ENCODE measurements around the gene PHF5A. TPM values are rescaled to one million over a fixed set of nuclear protein-coding genes. Genes with fewer than 3 reads are reported as not detected.

Gene PHF5A
- total and polyA plus RNA-seq, 3 donors from 2014 or later = 33.7 to 42.8 (median 35.1) TPM

DNA sequence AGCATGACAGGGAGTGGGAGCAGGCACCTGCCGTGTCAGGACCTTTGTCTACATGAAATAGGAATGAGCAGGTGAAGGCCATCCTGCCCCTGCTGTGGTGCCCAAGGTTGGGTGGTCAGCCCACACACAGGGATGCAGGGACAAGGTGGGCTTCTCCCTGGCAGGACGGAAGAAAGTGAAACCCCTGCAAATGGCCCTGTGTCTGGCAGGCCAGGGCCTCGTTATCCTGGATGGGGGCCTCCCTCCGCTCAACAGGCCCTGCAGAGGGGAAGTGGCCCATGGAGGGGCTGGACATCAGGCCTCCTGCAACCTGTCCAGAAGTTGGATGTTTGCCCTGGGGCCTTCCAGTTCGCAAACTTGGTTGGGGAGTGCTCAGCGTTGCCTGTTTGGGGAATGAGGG, 36.8 kb downstream of the PHF5A start:
- Histone ChIP-seq H3K27me3 (no peaks in the 10 kb centered on the region), H3K36me3 (ENCODE audit: low read depth, missing control alignments) (no peaks in the 10 kb centered on the region), H3K27ac (no peak overlapping the region), H3K4me3 (no peak overlapping the region), H3K4me1 (no peaks in the 10 kb centered on the region), H3K9me3 (no peaks in the 10 kb centered on the region)
- TF ChIP-seq, protein P1, sequence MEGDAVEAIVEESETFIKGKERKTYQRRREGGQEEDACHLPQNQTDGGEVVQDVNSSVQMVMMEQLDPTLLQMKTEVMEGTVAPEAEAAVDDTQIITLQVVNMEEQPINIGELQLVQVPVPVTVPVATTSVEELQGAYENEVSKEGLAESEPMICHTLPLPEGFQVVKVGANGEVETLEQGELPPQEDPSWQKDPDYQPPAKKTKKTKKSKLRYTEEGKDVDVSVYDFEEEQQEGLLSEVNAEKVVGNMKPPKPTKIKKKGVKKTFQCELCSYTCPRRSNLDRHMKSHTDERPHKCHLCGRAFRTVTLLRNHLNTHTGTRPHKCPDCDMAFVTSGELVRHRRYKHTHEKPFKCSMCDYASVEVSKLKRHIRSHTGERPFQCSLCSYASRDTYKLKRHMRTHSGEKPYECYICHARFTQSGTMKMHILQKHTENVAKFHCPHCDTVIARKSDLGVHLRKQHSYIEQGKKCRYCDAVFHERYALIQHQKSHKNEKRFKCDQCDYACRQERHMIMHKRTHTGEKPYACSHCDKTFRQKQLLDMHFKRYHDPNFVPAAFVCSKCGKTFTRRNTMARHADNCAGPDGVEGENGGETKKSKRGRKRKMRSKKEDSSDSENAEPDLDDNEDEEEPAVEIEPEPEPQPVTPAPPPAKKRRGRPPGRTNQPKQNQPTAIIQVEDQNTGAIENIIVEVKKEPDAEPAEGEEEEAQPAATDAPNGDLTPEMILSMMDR (IDR thresholded peaks at IDR 0.05) = no peak
- TF ChIP-seq POLR2A (IDR thresholded peaks at IDR 0.05) = no peak
- no peak for DNase-seq
- intact Hi-C loops (cut with DNase I; ENCODE audit: low total_unique reads) = no loop called here
- 85% methylated on average over 6 of the region's 6 CpGs for WGBS, 2 donors

DNA sequence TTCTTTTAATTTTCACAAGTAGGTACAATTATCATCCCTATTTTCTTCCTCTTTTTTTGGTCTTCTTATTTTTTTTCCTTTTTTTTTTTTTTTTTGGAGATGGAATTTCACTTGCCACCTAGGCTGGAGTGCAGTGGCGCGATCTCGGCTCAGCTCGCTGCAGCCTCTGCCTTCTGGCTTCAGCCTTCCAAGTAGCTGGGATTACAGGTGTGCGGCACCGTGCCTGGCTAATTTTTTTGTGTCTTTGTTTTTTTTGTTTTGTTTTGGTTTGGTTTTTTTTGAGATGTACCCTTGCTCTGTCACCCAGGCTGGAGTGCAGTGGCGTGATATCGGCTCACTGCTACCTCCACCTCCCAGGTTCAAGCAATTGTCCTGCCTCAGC, 38.5 kb downstream of the PHF5A start:
- Histone ChIP-seq H3K27ac (no peak overlapping the region), H3K9me3 (no peaks in the 10 kb centered on the region), H3K27me3 (no peaks in the 10 kb centered on the region), H3K4me1 (no peaks in the 10 kb centered on the region), H3K36me3 (ENCODE audit: low read depth, missing control alignments) (no peaks in the 10 kb centered on the region), H3K4me3 (no peak overlapping the region)
- intact Hi-C loops (cut with DNase I; ENCODE audit: low total_unique reads) = no loop called here
- TF ChIP-seq, protein P1 (IDR thresholded peaks at IDR 0.05) = no peak
- TF ChIP-seq POLR2A (IDR thresholded peaks at IDR 0.05) = no peak
- WGBS, 2 donors = 97 to 99% methylated on average over 8 of the region's 8 CpGs
- no peak for DNase-seq

DNA sequence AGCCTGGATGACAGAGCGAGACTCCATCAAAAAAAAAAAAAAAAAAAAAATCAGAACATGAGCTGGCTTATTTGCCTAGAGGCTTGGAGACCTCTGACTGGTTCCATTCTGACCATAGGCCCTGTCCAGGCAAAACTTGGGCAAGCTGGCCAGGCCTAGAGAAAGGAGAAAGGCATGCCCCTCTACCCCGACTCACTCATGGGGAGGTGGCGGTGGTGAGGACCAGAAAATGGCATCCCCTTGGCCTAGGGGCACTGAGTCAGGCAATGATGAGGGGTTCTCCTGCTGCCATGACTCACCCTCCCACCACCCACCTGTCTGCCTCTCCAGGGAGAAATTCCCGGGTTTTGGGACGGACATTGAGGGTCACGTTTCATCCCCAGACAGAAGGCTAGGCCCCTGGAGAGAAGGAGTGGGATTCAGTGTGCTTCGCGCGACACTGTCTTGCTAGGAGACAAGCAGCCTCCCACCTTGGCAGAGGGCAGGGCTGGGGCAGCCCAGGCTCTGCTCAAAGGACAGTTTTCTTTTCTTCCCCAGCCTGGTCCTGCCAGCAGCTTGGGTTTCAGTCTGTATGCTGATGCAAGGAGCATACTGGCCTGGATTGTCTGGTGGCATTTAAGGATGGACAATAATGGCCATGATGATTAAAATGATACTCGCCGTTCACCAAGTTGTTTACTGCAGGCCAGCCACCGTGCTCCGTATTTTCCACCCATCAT, 39.1 kb downstream of the PHF5A start:
- no peak overlapping the region for H3K4me3 ChIP-seq
- intact Hi-C loops (cut with DNase I; ENCODE audit: low total_unique reads) = no loop called here
- no peak overlapping the region for H3K27ac ChIP-seq
- no peaks in the 10 kb centered on the region for H3K9me3 ChIP-seq
- H3K36me3 ChIP-seq (ENCODE audit: low read depth, missing control alignments) = no peaks in the 10 kb centered on the region
- TF ChIP-seq, protein P1 (IDR thresholded peaks at IDR 0.05) = no peak
- TF ChIP-seq POLR2A (IDR thresholded peaks at IDR 0.05) = no peak
- 84 to 93% methylated on average over 13 of the region's 13 CpGs for WGBS, 2 donors
- H3K27me3 ChIP-seq = no peaks in the 10 kb centered on the region
- no peaks in the 10 kb centered on the region for H3K4me1 ChIP-seq
- no peak for DNase-seq

DNA sequence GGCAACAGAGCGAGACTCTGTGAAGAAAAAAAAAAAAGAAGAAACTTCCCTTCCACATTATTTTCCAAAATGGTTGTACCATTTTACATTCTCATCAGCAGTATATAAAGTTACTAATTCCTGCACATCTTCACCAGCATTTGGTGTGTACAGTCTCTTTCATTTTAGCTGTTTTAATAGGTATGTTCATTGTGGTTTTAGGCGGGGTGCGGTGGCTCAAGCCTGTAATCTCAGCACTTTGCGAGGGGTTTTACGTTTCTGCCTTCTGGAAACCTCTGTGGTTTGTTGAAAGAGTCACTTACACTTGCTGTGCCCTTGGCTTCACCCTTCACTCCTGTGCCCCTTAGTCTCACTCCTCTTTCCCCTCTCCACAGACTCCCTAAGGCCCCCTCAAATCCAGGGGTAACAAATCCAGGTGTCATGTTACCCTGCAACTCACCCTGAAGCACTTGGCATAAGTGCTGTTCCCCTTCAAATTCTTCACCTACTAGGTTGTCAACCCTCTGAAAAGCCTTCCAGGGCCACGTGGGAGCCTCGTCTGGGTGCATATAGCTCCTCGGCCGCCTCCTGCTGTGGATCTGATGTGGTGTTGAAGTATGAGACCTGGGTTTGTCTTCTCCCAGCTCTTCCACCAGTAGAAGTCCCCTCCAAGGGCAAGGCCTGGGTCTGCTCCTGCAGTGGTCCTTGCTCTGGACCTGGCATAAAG, 42.7 kb downstream of the PHF5A start:
- DNase-seq = no peak
- TF ChIP-seq, protein P1 (IDR thresholded peaks at IDR 0.05) = no peak
- no peak for TF ChIP-seq POLR2A (IDR thresholded peaks at IDR 0.05)
- H3K4me1 ChIP-seq = no peaks in the 10 kb centered on the region
- 78 to 86% methylated on average over 9 of the region's 9 CpGs for WGBS, 2 donors
- no peaks in the 10 kb centered on the region for H3K36me3 ChIP-seq (ENCODE audit: low read depth, missing control alignments)
- H3K9me3 ChIP-seq = no peaks in the 10 kb centered on the region
- H3K27ac ChIP-seq = no peak overlapping the region
- intact Hi-C loops (cut with DNase I; ENCODE audit: low total_unique reads) = no loop called here
- H3K27me3 ChIP-seq = no peaks in the 10 kb centered on the region
- H3K4me3 ChIP-seq = no peak overlapping the region

Data from testis (tissue), 3 donors.